Osteoblast (primary cell): ENCODE measurements around the gene BCAS4. TPM values are rescaled to one million over a fixed set of nuclear protein-coding genes. Genes with fewer than 3 reads are reported as not detected.

Experiments used
- DNase-seq: peaks from one replicate; pipeline ENCODE4 v3.0.0; 2011; ENCODE audit warnings: low spot score, mixed read lengths; ENCODE audit not compliant: insufficient read length; ENCODE audit errors: missing footprints
- H2AFZ ChIP-seq: 2 replicates; pipeline ENCODE4 v1.6.0; 2011; ENCODE audit warnings: mild to moderate bottlenecking, low read length
- H3K27ac ChIP-seq: 2 replicates; pipeline ENCODE4 v1.5.1; 2011; ENCODE audit warnings: mild to moderate bottlenecking, low read depth, low read length, moderate library complexity
- H3K27me3 ChIP-seq: 2 replicates; pipeline ENCODE4 v1.6.0; 2012; ENCODE audit warnings: mild to moderate bottlenecking, control low read depth, inconsistent platforms, low read length, moderate library complexity; ENCODE audit not compliant: insufficient read depth
- H3K36me3 ChIP-seq: 2 replicates; pipeline ENCODE4 v1.5.1; 2011; ENCODE audit warnings: mild to moderate bottlenecking, low read length, control low read depth, moderate library complexity; ENCODE audit not compliant: insufficient read depth
- H3K4me1 ChIP-seq: 2 replicates; pipeline ENCODE4 v1.5.1; 2011; ENCODE audit warnings: mild to moderate bottlenecking, low read length, control low read depth, moderate library complexity; ENCODE audit not compliant: insufficient read depth
- H3K4me2 ChIP-seq: 2 replicates; pipeline ENCODE4 v1.6.0; 2011; ENCODE audit warnings: mild to moderate bottlenecking, low read length; ENCODE audit not compliant: insufficient read depth
- H3K4me3 ChIP-seq: fragments of 200-600 bp; sonication (generic); 3 replicates; pipeline ENCODE4 v1.5.1; 2012; ENCODE audit warnings: mild to moderate bottlenecking, low read length, inconsistent platforms; ENCODE audit not compliant: insufficient read depth
- H3K79me2 ChIP-seq: 2 replicates; pipeline ENCODE4 v1.6.0; 2012; ENCODE audit warnings: mild to moderate bottlenecking, low read length, control low read depth, inconsistent platforms; ENCODE audit not compliant: insufficient read depth
- H3K9me3 ChIP-seq: 2 replicates; pipeline ENCODE4 v1.5.1; 2011; ENCODE audit warnings: low read depth, low read length, control low read depth
- H4K20me1 ChIP-seq: 2 replicates; pipeline ENCODE4 v1.6.0; 2012; ENCODE audit warnings: mild to moderate bottlenecking, low read length, control low read depth; ENCODE audit not compliant: insufficient read depth
- total RNA-seq: library from RNA; depleted of rRNA; stranded (reverse); fragments of >200 nt; gene quantifications from 2 replicates; pipeline ENCODE4 v1.2.3, GENCODE V29; 2012
- TF ChIP-seq, protein P1 (sequence below): IDR thresholded peaks from 2 replicates; pipeline ENCODE4 v1.5.1; 2011; ENCODE audit warnings: mild to moderate bottlenecking, low read depth, low read length, moderate library complexity; ENCODE audit errors: extremely low read depth

Gene BCAS4
- total RNA-seq, 1 donor = 2.9 TPM

GRCh38 chr20:50915424-50915823 lies 120.6 kb downstream of the BCAS4 start:
- peaks cover 100% of the 10 kb centered on the region for H3K79me2 ChIP-seq
- H3K4me1 ChIP-seq = peaks cover 63% of the 10 kb centered on the region
- no peak overlapping the region for H2AFZ ChIP-seq
- DNase-seq = peak; percentile 35
- TF ChIP-seq, protein P1, sequence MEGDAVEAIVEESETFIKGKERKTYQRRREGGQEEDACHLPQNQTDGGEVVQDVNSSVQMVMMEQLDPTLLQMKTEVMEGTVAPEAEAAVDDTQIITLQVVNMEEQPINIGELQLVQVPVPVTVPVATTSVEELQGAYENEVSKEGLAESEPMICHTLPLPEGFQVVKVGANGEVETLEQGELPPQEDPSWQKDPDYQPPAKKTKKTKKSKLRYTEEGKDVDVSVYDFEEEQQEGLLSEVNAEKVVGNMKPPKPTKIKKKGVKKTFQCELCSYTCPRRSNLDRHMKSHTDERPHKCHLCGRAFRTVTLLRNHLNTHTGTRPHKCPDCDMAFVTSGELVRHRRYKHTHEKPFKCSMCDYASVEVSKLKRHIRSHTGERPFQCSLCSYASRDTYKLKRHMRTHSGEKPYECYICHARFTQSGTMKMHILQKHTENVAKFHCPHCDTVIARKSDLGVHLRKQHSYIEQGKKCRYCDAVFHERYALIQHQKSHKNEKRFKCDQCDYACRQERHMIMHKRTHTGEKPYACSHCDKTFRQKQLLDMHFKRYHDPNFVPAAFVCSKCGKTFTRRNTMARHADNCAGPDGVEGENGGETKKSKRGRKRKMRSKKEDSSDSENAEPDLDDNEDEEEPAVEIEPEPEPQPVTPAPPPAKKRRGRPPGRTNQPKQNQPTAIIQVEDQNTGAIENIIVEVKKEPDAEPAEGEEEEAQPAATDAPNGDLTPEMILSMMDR = no peak
- no peaks in the 10 kb centered on the region for H3K9me3 ChIP-seq
- no peaks in the 10 kb centered on the region for H3K27me3 ChIP-seq
- peaks cover 88% of the 10 kb centered on the region for H4K20me1 ChIP-seq
- H3K4me3 ChIP-seq = no peak overlapping the region
- H3K36me3 ChIP-seq = peaks cover 9% of the 10 kb centered on the region
- peak overlapping the region; percentile 29 for H3K27ac ChIP-seq
- peak overlapping the region; percentile 31 for H3K4me2 ChIP-seq

DNA sequence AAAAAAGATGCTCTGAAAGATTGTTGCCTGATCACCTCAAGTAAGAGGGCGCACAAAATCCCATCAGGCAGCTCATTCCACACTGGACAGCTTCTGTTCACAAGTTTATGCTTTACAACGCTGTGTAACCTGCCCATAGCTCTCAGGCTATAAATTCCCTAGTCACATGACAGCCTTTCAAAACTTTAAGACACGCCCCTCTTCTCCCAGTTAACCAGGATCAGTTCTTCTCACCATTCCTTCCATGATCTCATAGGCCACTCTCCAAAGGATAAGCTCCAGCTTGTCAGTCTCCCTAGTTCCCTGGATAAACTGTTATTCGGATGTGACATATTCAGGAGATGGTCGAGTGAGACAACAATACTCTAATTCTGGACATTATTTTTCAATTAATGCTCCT lies 121.4 kb downstream of the BCAS4 start:
- H3K4me1 ChIP-seq = peaks cover 69% of the 10 kb centered on the region
- H3K36me3 ChIP-seq = peaks cover 9% of the 10 kb centered on the region
- TF ChIP-seq, protein P1 = no peak
- no peak overlapping the region for H2AFZ ChIP-seq
- H3K27ac ChIP-seq = peak overlapping the region; percentile 58
- H3K4me2 ChIP-seq = no peak overlapping the region
- DNase-seq = no peak
- H3K4me3 ChIP-seq = no peak overlapping the region
- H3K27me3 ChIP-seq = no peaks in the 10 kb centered on the region
- H4K20me1 ChIP-seq = peaks cover 89% of the 10 kb centered on the region
- H3K9me3 ChIP-seq = no peaks in the 10 kb centered on the region
- peaks cover 100% of the 10 kb centered on the region for H3K79me2 ChIP-seq

DNA sequence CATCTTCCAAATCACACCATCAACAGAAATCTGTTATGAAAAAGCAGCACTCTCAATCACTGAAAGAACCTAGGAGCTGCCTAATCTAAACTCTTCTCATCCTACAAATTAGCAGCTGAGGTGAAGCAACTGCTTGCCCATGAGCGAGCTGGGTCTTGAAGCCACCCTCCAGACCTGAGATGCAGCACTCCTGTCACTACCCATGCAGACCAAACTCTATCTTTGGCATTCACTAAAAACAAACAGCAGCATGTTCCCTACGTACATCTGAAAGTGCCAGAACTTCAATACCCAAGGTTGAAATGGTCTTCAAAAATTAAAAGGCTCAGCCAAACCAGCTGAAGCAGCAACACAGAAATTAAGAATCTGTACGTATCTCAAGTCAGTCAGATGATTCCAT lies 122.1 kb downstream of the BCAS4 start:
- Histone ChIP-seq H3K4me1 (peaks cover 67% of the 10 kb centered on the region), H2AFZ (no peak overlapping the region), H3K79me2 (peaks cover 100% of the 10 kb centered on the region), H3K4me3 (no peak overlapping the region), H3K4me2 (no peak overlapping the region), H3K9me3 (no peaks in the 10 kb centered on the region), H3K36me3 (peaks cover 9% of the 10 kb centered on the region), H3K27ac (peak overlapping the region; percentile 58), H4K20me1 (peaks cover 89% of the 10 kb centered on the region), H3K27me3 (no peaks in the 10 kb centered on the region)
- TF ChIP-seq, protein P1 = no peak
- no peak for DNase-seq

DNA sequence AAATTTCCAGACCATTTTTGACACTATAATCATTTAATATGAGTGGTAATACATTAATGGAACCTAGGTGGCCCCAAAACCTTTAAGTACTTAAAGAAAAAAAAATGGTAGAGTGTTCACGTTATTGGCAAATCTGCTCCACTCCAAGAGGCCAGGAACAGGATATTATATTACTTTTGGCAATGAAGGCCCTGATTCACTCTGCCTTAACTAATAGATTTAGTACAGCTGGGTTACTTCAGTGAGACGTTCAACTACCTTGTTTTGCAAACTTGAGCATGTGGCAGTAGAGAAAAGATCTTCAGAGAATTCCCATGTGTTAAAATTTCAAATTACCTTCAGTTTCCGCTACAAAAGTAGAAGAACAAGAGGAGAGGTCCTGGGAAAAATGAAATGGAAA lies 123.5 kb downstream of the BCAS4 start:
- Histone ChIP-seq H3K79me2 (peaks cover 100% of the 10 kb centered on the region), H3K4me3 (no peak overlapping the region), H3K27me3 (no peaks in the 10 kb centered on the region), H3K4me1 (peaks cover 65% of the 10 kb centered on the region), H2AFZ (no peak overlapping the region), H3K4me2 (no peak overlapping the region), H4K20me1 (peaks cover 91% of the 10 kb centered on the region), H3K9me3 (no peaks in the 10 kb centered on the region), H3K36me3 (peaks cover 7% of the 10 kb centered on the region), H3K27ac (peak overlapping the region; percentile 43)
- TF ChIP-seq, protein P1 = no peak
- peak; percentile 38 for DNase-seq
